KMS-11 (cell line): ENCODE results near the gene SNPH.
A peak's percentile ranks its signal among the peaks of the same experiment; 100 is the strongest.

ENCODE experiments used
- H2AFZ ChIP-seq: fragments of 200-600 bp; sonication (generic); 2 replicates; pipeline ENCODE4 v1.6.1; 2016; ENCODE audit warnings: antibody characterized with exemption, mixed run types, low read depth
- H3K27ac ChIP-seq: fragments of 200-600 bp; sonication (generic); 2 replicates; pipeline ENCODE4 v1.6.1; 2016; ENCODE audit warnings: mild to moderate bottlenecking, mixed run types
- H3K27me3 ChIP-seq: fragments of 200-600 bp; sonication (generic); 2 replicates; pipeline ENCODE4 v1.6.1; 2017; ENCODE audit warnings: mild to moderate bottlenecking, low read depth, mixed run types, moderate library complexity; ENCODE audit not compliant: insufficient read depth
- H3K36me3 ChIP-seq: fragments of 200-600 bp; sonication (generic); 2 replicates; pipeline ENCODE4 v1.6.1; 2017; ENCODE audit warnings: mild to moderate bottlenecking, mixed run types; ENCODE audit not compliant: insufficient read depth
- H3K4me1 ChIP-seq: fragments of 200-600 bp; sonication (generic); 2 replicates; pipeline ENCODE4 v1.6.1; 2016; ENCODE audit warnings: mild to moderate bottlenecking, low read depth, mixed run types; ENCODE audit not compliant: poor library complexity, severe bottlenecking
- H3K4me2 ChIP-seq: fragments of 200-600 bp; sonication (generic); 2 replicates; pipeline ENCODE4 v1.7.0; 2016; ENCODE audit warnings: mild to moderate bottlenecking, mixed run types
- H3K4me3 ChIP-seq: fragments of 200-600 bp; sonication (generic); IDR thresholded peaks from 2 replicates; pipeline ENCODE4 v1.6.1; 2017; ENCODE audit warnings: low read depth, low read length, mixed read lengths; ENCODE audit not compliant: insufficient read depth
- H3K79me2 ChIP-seq: fragments of 200-600 bp; sonication (generic); 2 replicates; pipeline ENCODE4 v1.6.1; 2016; ENCODE audit warnings: low read depth, mixed run types; ENCODE audit not compliant: insufficient read depth
- H3K9ac ChIP-seq: fragments of 200-600 bp; sonication (generic); 2 replicates; pipeline ENCODE4 v1.6.1; 2016; ENCODE audit warnings: mild to moderate bottlenecking, mixed run types
- H4K20me1 ChIP-seq: fragments of 200-600 bp; sonication (generic); 2 replicates; pipeline ENCODE4 v1.6.1; 2016; ENCODE audit warnings: mild to moderate bottlenecking, mixed run types; ENCODE audit not compliant: insufficient read depth
- CTCF ChIP-seq: fragments of 200-600 bp; sonication (generic); conservative IDR thresholded peaks from 2 replicates; pipeline ENCODE4 v1.6.1; 2017; ENCODE audit warnings: low read depth, mild to moderate bottlenecking, antibody characterized with exemption, low read length, moderate library complexity, mixed read lengths

SNPH gene

GRCh38 chr20:1299522-1299921 is 33.4 kb downstream of the SNPH start:
- no peaks in the 10 kb centered on the region for H4K20me1 ChIP-seq
- H3K4me2 ChIP-seq: no peak overlapping the region
- H2AFZ ChIP-seq: no peak overlapping the region
- no peak overlapping the region for H3K27ac ChIP-seq
- no peak overlapping the region for H3K9ac ChIP-seq
- TF ChIP-seq CTCF: 0 out of 2 replicates have a peak, but pooled peaks have one; percentile 17
- H3K36me3 ChIP-seq: no peaks in the 10 kb centered on the region
- H3K4me1 ChIP-seq: no peaks in the 10 kb centered on the region
- no peaks in the 10 kb centered on the region for H3K79me2 ChIP-seq
- no peak overlapping the region for H3K4me3 ChIP-seq
- no peaks in the 10 kb centered on the region for H3K27me3 ChIP-seq

- H3K27ac ChIP-seq: no peak overlapping the region
- H3K36me3 ChIP-seq: no peaks in the 10 kb centered on the region
- no peaks in the 10 kb centered on the region for H4K20me1 ChIP-seq
- no peaks in the 10 kb centered on the region for H3K79me2 ChIP-seq
- no peak overlapping the region for H3K4me3 ChIP-seq
- no peak overlapping the region for H3K4me2 ChIP-seq
- no peak for TF ChIP-seq CTCF
- H3K4me1 ChIP-seq: no peaks in the 10 kb centered on the region
- H3K9ac ChIP-seq: no peak overlapping the region
- H3K27me3 ChIP-seq: no peaks in the 10 kb centered on the region
- H2AFZ ChIP-seq: no peak overlapping the region
Observed at GRCh38 chr20:1300083-1300840, 34.2 kb downstream of the SNPH start.

GRCh38 chr20:1301031-1301529 is 35.0 kb downstream of the SNPH start:
- H3K4me3 ChIP-seq: no peak overlapping the region
- no peak overlapping the region for H3K9ac ChIP-seq
- no peaks in the 10 kb centered on the region for H4K20me1 ChIP-seq
- no peak overlapping the region for H3K4me2 ChIP-seq
- TF ChIP-seq CTCF: no peak
- H3K27me3 ChIP-seq: no peaks in the 10 kb centered on the region
- H3K4me1 ChIP-seq: no peaks in the 10 kb centered on the region
- H3K79me2 ChIP-seq: no peaks in the 10 kb centered on the region
- no peak overlapping the region for H3K27ac ChIP-seq
- no peaks in the 10 kb centered on the region for H3K36me3 ChIP-seq
- H2AFZ ChIP-seq: no peak overlapping the region

GRCh38 chr20:1302685-1303541 is 36.8 kb downstream of the SNPH start:
- no peaks in the 10 kb centered on the region for H3K4me1 ChIP-seq

More at GRCh38 chr20:1302685-1303541, 36.8 kb downstream of the SNPH start:
- H3K4me3 ChIP-seq: no peak overlapping the region
- H3K9ac ChIP-seq: no peak overlapping the region
- H2AFZ ChIP-seq: no peak overlapping the region
- H4K20me1 ChIP-seq: no peaks in the 10 kb centered on the region
- no peak overlapping the region for H3K4me2 ChIP-seq
- H3K79me2 ChIP-seq: no peaks in the 10 kb centered on the region
- no peak for TF ChIP-seq CTCF
- no peak overlapping the region for H3K27ac ChIP-seq
- H3K27me3 ChIP-seq: no peaks in the 10 kb centered on the region
- no peaks in the 10 kb centered on the region for H3K36me3 ChIP-seq
